HCT116 (cell line): ENCODE results near the gene EIF4G3. TPM values are rescaled to one million over a fixed set of nuclear protein-coding genes. Genes with fewer than 3 reads are reported as not detected.

ENCODE experiments used
- ATAC-seq: fragments of 200-7000 bp; cut with Tn5 transposase; 2 replicates; pipeline ENCODE4 v1.9.1; 2020; ENCODE audit warnings: mild to moderate bottlenecking, moderate library complexity
- BruUV-seq: library from RNA; stranded (reverse); fragments of 400-500 nt; replicated peaks from 2 replicates; lab custom pipeline; 2021; lab: Mats Ljungman, UMichigan
- CTCF ChIA-PET: fragments of 300-600 bp; sonication (Branson Sonifier 250); formaldehyde crosslinking; loops from one replicate; lab custom pipeline; 2021; ENCODE audit warnings: antibody characterized with exemption; lab: Charles Lee
- POLR2A ChIA-PET: fragments of 300-600, 350-600 bp; sonication (Branson Sonifier 250); formaldehyde crosslinking; loops from one replicate; lab custom pipeline; 2021; ENCODE audit warnings: antibody characterized with exemption; lab: Charles Lee
- RAD21 ChIA-PET, 2 experiments: fragments of 300-600 bp; sonication (Branson Sonifier 250); formaldehyde crosslinking; loops; one replicate each; lab custom pipeline; 2023; ENCODE audit warnings: low total read pairs in 2 of 2; ENCODE audit not compliant: uncharacterized antibody in 2 of 2, unreplicated experiment in 2 of 2, low non-redundant PET in 1 of 2; lab: Charles Lee
- DNase-seq: peaks from one replicate; pipeline ENCODE4 v3.0.0-alpha.2; 2010; ENCODE audit warnings: low read depth, low spot score
- H2AFZ ChIP-seq: fragments of 200-600 bp; shearing (Covaris generic), sonication (generic); 2 replicates; pipeline ENCODE4 v1.6.1; 2017; ENCODE audit warnings: low read depth, mixed run types, mixed read lengths, antibody characterized with exemption, low read length; ENCODE audit not compliant: poor library complexity, severe bottlenecking
- H3K27ac ChIP-seq: 2 replicates; pipeline ENCODE4 v1.5.1; 2012; ENCODE audit warnings: low read depth, low read length
- H3K27me3 ChIP-seq: fragments of 200-600 bp; sonication (generic); 2 replicates; pipeline ENCODE4 v1.6.1; 2016; ENCODE audit warnings: mixed run types, low read length, mixed read lengths; ENCODE audit not compliant: insufficient read depth
- H3K36me3 ChIP-seq, 2 experiments: fragments of 200-500 bp in 1 of 2; fragments of 200-600 bp in 1 of 2; sonication (Bioruptor generic) in 1 of 2; sonication (generic) in 1 of 2; 2 replicates each; pipeline versions ENCODE4 v1.5.1 to v1.6.1; 2014 to 2016; ENCODE audit warnings: low read length in 2 of 2, inconsistent platforms in 1 of 2, mixed read lengths in 1 of 2, mixed run types in 1 of 2; ENCODE audit not compliant: insufficient read depth in 2 of 2, control insufficient read depth in 1 of 2
- H3K4me1 ChIP-seq, 2 experiments: fragments of 200-600 bp in 1 of 2; sonication (generic) in 1 of 2; 2 replicates each; pipeline versions ENCODE4 v1.5.1 to v1.6.1; 2012 to 2017; ENCODE audit warnings: low read length in 2 of 2, inconsistent platforms in 1 of 2, mild to moderate bottlenecking in 1 of 2, mixed read lengths in 1 of 2, mixed run types in 1 of 2, moderate library complexity in 1 of 2; ENCODE audit not compliant: insufficient read depth in 2 of 2, control insufficient read depth in 1 of 2
- H3K4me2 ChIP-seq: fragments of 200-600 bp; sonication (generic); 2 replicates; pipeline ENCODE4 v1.6.1; 2017; ENCODE audit warnings: mixed run types, low read length, mixed read lengths
- H3K4me3 ChIP-seq, 2 experiments: fragments of 200-600 bp in 1 of 2; sonication (generic) in 1 of 2; replicated peaks in 1 of 2; 2 replicates each; pipeline ENCODE4 v1.5.1; 2011 to 2016; ENCODE audit warnings: low read length in 2 of 2, control low read depth in 1 of 2, low read depth in 1 of 2, mild to moderate bottlenecking in 1 of 2, mixed read lengths in 1 of 2, mixed run types in 1 of 2
- H3K79me2 ChIP-seq: fragments of 200-600 bp; sonication (generic); 2 replicates; pipeline ENCODE4 v1.6.1; 2017; ENCODE audit warnings: mild to moderate bottlenecking, mixed run types, low read length, moderate library complexity, mixed read lengths; ENCODE audit not compliant: insufficient read depth
- H3K9ac ChIP-seq: fragments of 200-600 bp; sonication (generic); 2 replicates; pipeline ENCODE4 v1.6.1; 2016; ENCODE audit warnings: low read length, mixed read lengths
- H3K9me2 ChIP-seq: fragments of 200-600 bp; sonication (generic), shearing (Covaris generic); 2 replicates; pipeline ENCODE4 v1.6.1; 2017; ENCODE audit warnings: mixed run types, mild to moderate bottlenecking, moderate library complexity; ENCODE audit not compliant: insufficient read depth
- H3K9me3 ChIP-seq, 2 experiments: fragments of 200-500 bp in 1 of 2; fragments of 200-600 bp in 1 of 2; sonication (Bioruptor generic) in 1 of 2; sonication (generic) in 1 of 2; 2 replicates each; pipeline ENCODE4 v1.6.1; 2014 to 2017; ENCODE audit warnings: low read length in 2 of 2, mixed read lengths in 2 of 2, inconsistent platforms in 1 of 2, low read depth in 1 of 2, mild to moderate bottlenecking in 1 of 2, mixed run types in 1 of 2, moderate library complexity in 1 of 2; ENCODE audit not compliant: control insufficient read depth in 1 of 2, insufficient read depth in 1 of 2
- H4K20me1 ChIP-seq: fragments of 200-600 bp; sonication (generic), shearing (Covaris generic); 2 replicates; pipeline ENCODE4 v1.6.1; 2017; ENCODE audit warnings: mixed run types, mild to moderate bottlenecking, moderate library complexity; ENCODE audit not compliant: insufficient read depth
- CBX3 ChIP-seq: IDR thresholded peaks from 2 replicates; pipeline ENCODE4 v1.6.1; 2012; ENCODE audit warnings: low read depth
- CEBPB ChIP-seq: IDR thresholded peaks from 2 replicates; pipeline ENCODE4 v1.6.1; 2012; ENCODE audit warnings: low read depth
- ELF1 ChIP-seq: IDR thresholded peaks from 2 replicates; pipeline ENCODE4 v1.6.1; 2012; ENCODE audit warnings: low read depth, borderline replicate concordance
- EZH2 ChIP-seq: fragments of 200-600 bp; sonication (generic); IDR thresholded peaks from 2 replicates; pipeline ENCODE4 v1.6.1; 2017; ENCODE audit warnings: antibody characterized with exemption, mixed run types
- EZH2phosphoT487 ChIP-seq: fragments of 200-600 bp; IDR thresholded peaks from 2 replicates; pipeline ENCODE4 v1.6.1; 2018; ENCODE audit warnings: antibody characterized with exemption, borderline replicate concordance
- JUND ChIP-seq: IDR thresholded peaks from 2 replicates; pipeline ENCODE4 v1.6.1; 2012
- POLR2A ChIP-seq: IDR thresholded peaks from 2 replicates; pipeline ENCODE4 v1.7.0; 2011; ENCODE audit warnings: borderline replicate concordance; ENCODE audit not compliant: insufficient read depth, insufficient read length; ENCODE audit errors: extremely low read depth
- POLR2AphosphoS5 ChIP-seq: IDR thresholded peaks from 2 replicates; pipeline ENCODE4 v1.6.1; 2011; ENCODE audit warnings: mild to moderate bottlenecking, low read depth, low read length, moderate library complexity
- RAD21 ChIP-seq: IDR thresholded peaks from 2 replicates; pipeline ENCODE4 v1.6.1; 2012; ENCODE audit warnings: low read depth, mild to moderate bottlenecking
- REST ChIP-seq: IDR thresholded peaks from 2 replicates; pipeline ENCODE4 v1.6.1; 2012; ENCODE audit warnings: low read depth
- SRF ChIP-seq: IDR thresholded peaks from 2 replicates; pipeline ENCODE4 v1.6.1; 2012; ENCODE audit warnings: low read depth
- ZBTB33 ChIP-seq: IDR thresholded peaks from 2 replicates; pipeline ENCODE4 v1.6.1; 2011; ENCODE audit warnings: mild to moderate bottlenecking, low read length, moderate library complexity; ENCODE audit not compliant: insufficient replicate concordance; ENCODE audit errors: extremely low read depth
- ZFX ChIP-seq: fragments of 450-650 bp; IDR thresholded peaks from 2 replicates; pipeline ENCODE4 v1.6.1; 2017
- intact Hi-C: fragments of 100-400 bp; cut with micrococcal nuclease; formaldehyde crosslinking; loops from 2 replicates; pipeline ENCODE4 v1.10.0; 2022
- total RNA-seq: library from RNA; stranded (reverse); gene quantifications from one replicate; pipeline ENCODE4 v1.2.1, GENCODE V29; 2021; ENCODE audit not compliant: unreplicated experiment
- TF ChIP-seq, protein P1 (sequence below), 3 experiments: fragments of 200-600 bp in 1 of 3; sonication (generic) in 1 of 3; IDR thresholded peaks in 2 of 3; conservative IDR thresholded peaks in 1 of 3; 2 replicates each; pipeline ENCODE4 v1.5.1; 2012 to 2017; ENCODE audit warnings: low read depth in 2 of 3, low read length in 2 of 3, antibody characterized with exemption in 1 of 3, borderline replicate concordance in 1 of 3, control low read depth in 1 of 3, mild to moderate bottlenecking in 1 of 3, mixed read lengths in 1 of 3, mixed run types in 1 of 3, moderate library complexity in 1 of 3; ENCODE audit not compliant: insufficient read depth in 1 of 3

The EIF4G3 gene
- total RNA-seq, 1 experiment from 2014 or later: 40.1 TPM

GRCh38 chr1:21020151-21020550, 156.5 kb downstream of the EIF4G3 start:
- no peak for DNase-seq
- H3K9me2 ChIP-seq: no peaks in the 10 kb centered on the region
- TF ChIP-seq SRF: no peak
- TF ChIP-seq POLR2A: no peak
- no peak for TF ChIP-seq POLR2AphosphoS5
- H3K79me2 ChIP-seq: peaks cover 21% of the 10 kb centered on the region
- no peaks in the 10 kb centered on the region for H3K36me3 ChIP-seq
- H3K4me1 ChIP-seq: peaks cover 29 to 41% of the 10 kb centered on the region in 2 experiments
- no peak overlapping the region for H2AFZ ChIP-seq
- H3K4me2 ChIP-seq: no peak overlapping the region
- no peaks in the 10 kb centered on the region for H3K27me3 ChIP-seq
- RAD21 ChIA-PET: no interaction called here
- CTCF ChIA-PET: no interaction called here
- no peaks in the 10 kb centered on the region for H4K20me1 ChIP-seq
- ATAC-seq: no peak
- intact Hi-C loops: loop anchor here (5.0 kb wide), 1 partner anchor 157 kb away; the partner anchor contains the start of gene EIF4G3
- no peak overlapping the region for H3K9ac ChIP-seq
- BruUV-seq: no TSS peak
- H3K4me3 ChIP-seq: no peak overlapping the region
- no peaks in the 10 kb centered on the region for H3K9me3 ChIP-seq
- POLR2A ChIA-PET: no interaction called here
- H3K27ac ChIP-seq: no peak overlapping the region

DNA sequence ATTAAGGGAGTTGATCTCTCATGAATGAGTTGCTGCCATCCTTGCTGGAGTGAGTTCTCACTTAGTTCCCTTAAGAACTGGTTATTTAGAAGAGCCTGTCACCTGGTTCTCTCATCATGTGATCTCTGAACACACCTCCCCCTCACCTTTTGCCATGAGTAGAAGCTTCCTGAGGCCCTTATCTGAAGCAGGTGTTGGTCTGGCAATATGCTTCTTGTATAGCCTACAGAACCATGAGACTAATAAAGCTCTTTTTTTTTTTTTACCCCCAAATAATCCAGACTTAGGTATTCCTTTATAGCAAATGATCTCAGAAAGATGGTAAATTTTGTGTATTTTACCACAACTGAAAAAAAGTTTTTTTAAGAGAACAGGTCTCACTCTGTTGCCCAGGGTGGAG, 158.0 kb downstream of the EIF4G3 start:
- H3K9ac ChIP-seq: no peak overlapping the region
- no TSS peak for BruUV-seq
- H3K4me1 ChIP-seq: peaks cover 29 to 41% of the 10 kb centered on the region in 2 experiments
- CTCF ChIA-PET: no interaction called here
- DNase-seq: no peak
- RAD21 ChIA-PET: no interaction called here
- H3K9me3 ChIP-seq: no peaks in the 10 kb centered on the region
- POLR2A ChIA-PET: no interaction called here
- no peak overlapping the region for H3K4me2 ChIP-seq
- intact Hi-C loops: no loop called here
- no peak overlapping the region for H3K27ac ChIP-seq
- H3K36me3 ChIP-seq: no peaks in the 10 kb centered on the region
- H4K20me1 ChIP-seq: no peaks in the 10 kb centered on the region
- H3K27me3 ChIP-seq: no peaks in the 10 kb centered on the region
- no peaks in the 10 kb centered on the region for H3K9me2 ChIP-seq
- no peak overlapping the region for H3K4me3 ChIP-seq
- peaks cover 21% of the 10 kb centered on the region for H3K79me2 ChIP-seq
- no peak for ATAC-seq
- H2AFZ ChIP-seq: no peak overlapping the region
- TF ChIP-seq ELF1 (no peak), CEBPB (no peak), POLR2AphosphoS5 (no peak), JUND (no peak), CBX3 (no peak), SRF (no peak), REST (no peak), RAD21 (no peak), ZFX (no peak), EZH2 (no peak), ZBTB33 (no peak), EZH2phosphoT487 (no peak)
- TF ChIP-seq, protein P1, sequence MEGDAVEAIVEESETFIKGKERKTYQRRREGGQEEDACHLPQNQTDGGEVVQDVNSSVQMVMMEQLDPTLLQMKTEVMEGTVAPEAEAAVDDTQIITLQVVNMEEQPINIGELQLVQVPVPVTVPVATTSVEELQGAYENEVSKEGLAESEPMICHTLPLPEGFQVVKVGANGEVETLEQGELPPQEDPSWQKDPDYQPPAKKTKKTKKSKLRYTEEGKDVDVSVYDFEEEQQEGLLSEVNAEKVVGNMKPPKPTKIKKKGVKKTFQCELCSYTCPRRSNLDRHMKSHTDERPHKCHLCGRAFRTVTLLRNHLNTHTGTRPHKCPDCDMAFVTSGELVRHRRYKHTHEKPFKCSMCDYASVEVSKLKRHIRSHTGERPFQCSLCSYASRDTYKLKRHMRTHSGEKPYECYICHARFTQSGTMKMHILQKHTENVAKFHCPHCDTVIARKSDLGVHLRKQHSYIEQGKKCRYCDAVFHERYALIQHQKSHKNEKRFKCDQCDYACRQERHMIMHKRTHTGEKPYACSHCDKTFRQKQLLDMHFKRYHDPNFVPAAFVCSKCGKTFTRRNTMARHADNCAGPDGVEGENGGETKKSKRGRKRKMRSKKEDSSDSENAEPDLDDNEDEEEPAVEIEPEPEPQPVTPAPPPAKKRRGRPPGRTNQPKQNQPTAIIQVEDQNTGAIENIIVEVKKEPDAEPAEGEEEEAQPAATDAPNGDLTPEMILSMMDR (IDR thresholded peaks at IDR 0.05 in 2 of 3, conservative IDR thresholded peaks at IDR 0.05 in 1 of 3; ENCODE audit: borderline replicate concordance in 1 of 3, insufficient read depth in 1 of 3, low read depth in 2 of 3, low read length in 2 of 3): no peak
